Measurements from ENCODE around the gene ANKHD1.

DNA sequence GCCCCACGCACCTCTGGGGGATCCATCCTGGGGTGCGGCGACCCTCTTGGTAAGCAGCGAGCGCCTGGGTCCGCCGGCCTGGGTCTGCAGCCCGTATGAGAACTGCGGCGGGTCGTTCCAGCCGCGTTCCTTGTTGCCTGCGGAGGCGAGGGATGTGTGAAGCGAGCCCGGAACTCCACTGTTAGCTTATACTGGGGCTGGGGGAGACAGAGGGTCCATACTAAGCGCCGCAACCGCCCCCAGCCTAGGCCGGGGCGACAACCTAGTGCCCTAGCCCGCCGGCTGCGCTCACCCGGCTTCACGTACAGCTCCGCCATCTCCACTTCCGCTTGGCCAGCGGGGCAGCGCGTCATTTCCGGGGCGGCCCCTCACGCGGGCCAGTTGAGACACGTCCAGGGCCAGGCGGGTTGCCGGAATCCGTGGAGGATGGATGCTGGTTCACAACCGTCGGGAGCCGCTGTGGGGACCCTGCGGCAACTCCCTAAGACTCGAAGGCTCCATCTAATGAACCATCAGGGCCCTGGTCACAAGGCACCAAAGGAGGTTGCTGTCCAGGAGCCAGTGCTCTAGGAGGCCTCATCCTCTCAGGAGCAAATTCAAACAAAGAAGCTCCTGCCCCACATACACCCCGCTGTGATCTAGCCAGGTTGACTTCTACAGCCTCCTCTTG is 155.6 kb downstream of the ANKHD1 start, which contains the start of gene SRA1:
- TF ChIP-seq, protein P1, sequence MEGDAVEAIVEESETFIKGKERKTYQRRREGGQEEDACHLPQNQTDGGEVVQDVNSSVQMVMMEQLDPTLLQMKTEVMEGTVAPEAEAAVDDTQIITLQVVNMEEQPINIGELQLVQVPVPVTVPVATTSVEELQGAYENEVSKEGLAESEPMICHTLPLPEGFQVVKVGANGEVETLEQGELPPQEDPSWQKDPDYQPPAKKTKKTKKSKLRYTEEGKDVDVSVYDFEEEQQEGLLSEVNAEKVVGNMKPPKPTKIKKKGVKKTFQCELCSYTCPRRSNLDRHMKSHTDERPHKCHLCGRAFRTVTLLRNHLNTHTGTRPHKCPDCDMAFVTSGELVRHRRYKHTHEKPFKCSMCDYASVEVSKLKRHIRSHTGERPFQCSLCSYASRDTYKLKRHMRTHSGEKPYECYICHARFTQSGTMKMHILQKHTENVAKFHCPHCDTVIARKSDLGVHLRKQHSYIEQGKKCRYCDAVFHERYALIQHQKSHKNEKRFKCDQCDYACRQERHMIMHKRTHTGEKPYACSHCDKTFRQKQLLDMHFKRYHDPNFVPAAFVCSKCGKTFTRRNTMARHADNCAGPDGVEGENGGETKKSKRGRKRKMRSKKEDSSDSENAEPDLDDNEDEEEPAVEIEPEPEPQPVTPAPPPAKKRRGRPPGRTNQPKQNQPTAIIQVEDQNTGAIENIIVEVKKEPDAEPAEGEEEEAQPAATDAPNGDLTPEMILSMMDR (IDR thresholded peaks at IDR 0.05), result no peak
- TF ChIP-seq POLR2A (IDR thresholded peaks at IDR 0.05), result peak; percentile 93 to 98
